SK-N-SH (cell line): ENCODE results near the gene HTR7. TPM values are rescaled to one million over a fixed set of nuclear protein-coding genes. Genes with fewer than 3 reads are reported as not detected.

Source experiments
- CTCF ChIA-PET: fragments of 300-600, 350-600 bp; formaldehyde crosslinking; extraction: SDS; loops from one replicate; lab custom pipeline; 2021; lab: Yijun Ruan, JAX
- POLR2A ChIA-PET: fragments of 350-600 bp; sonication (Branson Sonifier 250); formaldehyde crosslinking; extraction: SDS; loops from one replicate; lab custom pipeline; 2020; ENCODE audit warnings: antibody characterized with exemption, inconsistent platforms; lab: Yijun Ruan, JAX
- DNase-seq: peaks from one replicate; pipeline ENCODE4 v3.0.0; 2012
- H2AFZ ChIP-seq: fragments of 200-600 bp; sonication (generic); 2 replicates; pipeline ENCODE4 v1.8.1; 2016; ENCODE audit warnings: antibody characterized with exemption, mild to moderate bottlenecking, low read depth
- H3F3A ChIP-seq: fragments of 200-600 bp; sonication (generic); replicated peaks from 2 replicates; pipeline ENCODE3; 2016; ENCODE audit warnings: antibody characterized with exemption, mild to moderate bottlenecking; ENCODE audit not compliant: insufficient read depth
- H3K27ac ChIP-seq, 2 experiments: fragments of 200-500 bp in 1 of 2; fragments of 200-600 bp in 1 of 2; sonication (Bioruptor generic) in 1 of 2; sonication (generic), shearing (Covaris generic) in 1 of 2; 2 replicates each; pipeline versions ENCODE4 v1.5.1 to v1.6.1; 2014 to 2016; ENCODE audit warnings: low read depth in 2 of 2, inconsistent platforms in 1 of 2, low read length in 1 of 2, mild to moderate bottlenecking in 1 of 2, mixed read lengths in 1 of 2
- H3K27me3 ChIP-seq: fragments of 200-600 bp; sonication (generic), shearing (Covaris generic); 2 replicates; pipeline ENCODE4 v1.6.1; 2016; ENCODE audit warnings: mixed run types; ENCODE audit not compliant: insufficient read depth
- H3K36me3 ChIP-seq, 2 experiments: fragments of 200-500 bp in 1 of 2; fragments of 200-600 bp in 1 of 2; sonication (Bioruptor generic) in 1 of 2; sonication (generic) in 1 of 2; replicated peaks in 1 of 2; 2 replicates each; pipeline versions ENCODE3 to v1.5.1; 2014 to 2016; ENCODE audit warnings: low read length in 1 of 2, mild to moderate bottlenecking in 1 of 2; ENCODE audit not compliant: insufficient read depth in 2 of 2, control insufficient read depth in 1 of 2
- H3K4me1 ChIP-seq, 2 experiments: fragments of 200-500 bp in 1 of 2; fragments of 200-600 bp in 1 of 2; sonication (Bioruptor generic) in 1 of 2; sonication (generic), shearing (Covaris generic) in 1 of 2; 2 replicates each; pipeline versions ENCODE4 v1.5.1 to v1.6.1; 2014 to 2016; ENCODE audit warnings: low read depth in 1 of 2, low read length in 1 of 2, mixed run types in 1 of 2; ENCODE audit not compliant: insufficient read depth in 2 of 2, control insufficient read depth in 1 of 2
- H3K4me2 ChIP-seq: fragments of 200-600 bp; sonication (generic), shearing (Covaris generic); 2 replicates; pipeline ENCODE4 v1.6.1; 2017; ENCODE audit warnings: mixed run types
- H3K4me3 ChIP-seq, 2 experiments: fragments of 200-500 bp in 1 of 2; fragments of 200-600 bp in 1 of 2; sonication (Bioruptor generic) in 1 of 2; sonication (generic), shearing (Covaris generic) in 1 of 2; 2 replicates each; pipeline versions ENCODE4 v1.5.1 to v1.8.1; 2014 to 2016; ENCODE audit warnings: low read depth in 2 of 2, inconsistent platforms in 1 of 2, low read length in 1 of 2, mild to moderate bottlenecking in 1 of 2, mixed read lengths in 1 of 2, moderate library complexity in 1 of 2
- H3K79me2 ChIP-seq: fragments of 200-600 bp; sonication (generic); 2 replicates; pipeline ENCODE4 v1.8.1; 2017; ENCODE audit warnings: mild to moderate bottlenecking; ENCODE audit not compliant: insufficient read depth
- H3K9ac ChIP-seq: fragments of 200-600 bp; sonication (generic); 2 replicates; pipeline ENCODE4 v1.6.1; 2017; ENCODE audit warnings: mixed run types
- H3K9me2 ChIP-seq: fragments of 200-600 bp; sonication (generic); 2 replicates; pipeline ENCODE4 v1.6.1; 2017; ENCODE audit warnings: mixed run types
- H3K9me3 ChIP-seq: fragments of 200-600 bp; sonication (generic); 2 replicates; pipeline ENCODE4 v1.6.1; 2017; ENCODE audit warnings: mixed run types, mild to moderate bottlenecking, moderate library complexity
- H4K20me1 ChIP-seq: fragments of 200-600 bp; sonication (generic); 2 replicates; pipeline ENCODE4 v1.6.1; 2017; ENCODE audit warnings: mild to moderate bottlenecking, mixed run types; ENCODE audit not compliant: insufficient read depth
- CHD2 ChIP-seq: fragments of 150-350 bp; IDR thresholded peaks from 2 replicates; pipeline ENCODE4 v1.6.1; 2018; ENCODE audit warnings: low read length; ENCODE audit not compliant: partially characterized antibody
- FOSL2 ChIP-seq: IDR thresholded peaks from 2 replicates; pipeline ENCODE4 v1.4.0; 2012; ENCODE audit warnings: low read depth, mild to moderate bottlenecking, moderate library complexity, borderline replicate concordance
- GABPA ChIP-seq: IDR thresholded peaks from 2 replicates; pipeline ENCODE4 v1.4.0; 2012; ENCODE audit warnings: low read depth, mild to moderate bottlenecking
- GATA2 ChIP-seq: sonication (generic); formaldehyde crosslinking; IDR thresholded peaks from 2 replicates; pipeline ENCODE4 v1.5.0; 2020; ENCODE audit warnings: mild to moderate bottlenecking, missing genetic modification reagents
- IRF3 ChIP-seq: fragments of 150-350 bp; IDR thresholded peaks from 2 replicates; pipeline ENCODE4 v1.6.1; 2016; ENCODE audit warnings: mild to moderate bottlenecking, low read depth, low read length
- JUND ChIP-seq: IDR thresholded peaks from 2 replicates; pipeline ENCODE4 v1.4.0; 2012
- MAX ChIP-seq: IDR thresholded peaks from 2 replicates; pipeline ENCODE4 v1.4.0; 2012; ENCODE audit warnings: low read depth
- MXI1 ChIP-seq: IDR thresholded peaks from 2 replicates; pipeline ENCODE4 v1.6.1; 2012; ENCODE audit warnings: mild to moderate bottlenecking, low read depth, low read length, improper control_type of control experiment
- POLR2AphosphoS5 ChIP-seq: IDR thresholded peaks from 2 replicates; pipeline ENCODE4 v1.6.1; 2012; ENCODE audit warnings: low read depth, low read length
- RCOR1 ChIP-seq: fragments of 150-350 bp; IDR thresholded peaks from 2 replicates; pipeline ENCODE4 v1.6.1; 2017; ENCODE audit warnings: antibody characterized with exemption, low read length
- RFX5 ChIP-seq: IDR thresholded peaks from 2 replicates; pipeline ENCODE4 v1.6.1; 2012; ENCODE audit warnings: mild to moderate bottlenecking, improper control_type of control experiment, low read length
- SMC3 ChIP-seq: IDR thresholded peaks from 2 replicates; pipeline ENCODE4 v1.6.1; 2012; ENCODE audit warnings: low read depth, low read length, improper control_type of control experiment
- TAF1 ChIP-seq: IDR thresholded peaks from 2 replicates; pipeline ENCODE4 v1.6.1; 2012; ENCODE audit warnings: low read depth, mild to moderate bottlenecking, low read length, moderate library complexity, borderline replicate concordance
- TEAD4 ChIP-seq: IDR thresholded peaks from 2 replicates; pipeline ENCODE4 v1.4.0; 2012; ENCODE audit warnings: mild to moderate bottlenecking, borderline replicate concordance; ENCODE audit not compliant: insufficient read depth
- USF1 ChIP-seq: IDR thresholded peaks from 2 replicates; pipeline ENCODE4 v1.4.0; 2012; ENCODE audit warnings: low read depth, borderline replicate concordance
- YY1 ChIP-seq: IDR thresholded peaks from 2 replicates; pipeline ENCODE4 v1.4.0; 2012; ENCODE audit warnings: low read depth, mild to moderate bottlenecking
- ZBTB33 ChIP-seq: IDR thresholded peaks from 2 replicates; pipeline ENCODE4 v1.4.0; 2012; ENCODE audit warnings: low read depth, borderline replicate concordance
- WGBS: methylation state at CpG from one replicate; pipeline ENCODE4 v1.1.6; 2017; ENCODE audit warnings: low lambda C conversion rate; 5-methylcytosine and 5-hydroxymethylcytosine counted together
- polyA plus RNA-seq, 3 experiments: library from polyadenylated mRNA; depleted of rRNA; stranded (reverse); fragments of >200 nt; gene quantifications; 2 replicates each; pipeline ENCODE4 v1.2.3, GENCODE V29; 2012

The HTR7 gene
- polyA plus RNA-seq, 1 of the 3 experiments (the other 2 are of a cell fraction), result 0.16 TPM

- Histone ChIP-seq H3F3A (no peaks in the 10 kb centered on the region), H3K27me3 (no peaks in the 10 kb centered on the region), H3K9ac (peak overlapping the region; percentile 69), H3K4me1 (peaks cover 5 to 9% of the 10 kb centered on the region in 2 experiments; a peak in 3 of 4 replicates), H3K4me3 (peak overlapping the region; percentile 88 to 91), H3K9me2 (no peaks in the 10 kb centered on the region), H3K9me3 (peaks cover 10% of the 10 kb centered on the region; the same call in 1 of the 2 replicates), H3K4me2 (peak overlapping the region; percentile 85), H3K79me2 (peaks cover 31% of the 10 kb centered on the region), H4K20me1 (no peaks in the 10 kb centered on the region), H3K27ac (no peak overlapping the region), H3K36me3 (peaks cover 11 to 21% of the 10 kb centered on the region in 2 experiments), H2AFZ (peak overlapping the region; percentile 95; the same call in 1 of the 2 replicates)
- TF ChIP-seq POLR2AphosphoS5, result no peak
- TF ChIP-seq GATA2 (CRISPR knock-in tag), result no peak
- no peak for TF ChIP-seq MAX
- TF ChIP-seq RFX5, result no peak
- no peak for TF ChIP-seq IRF3
- no peak for TF ChIP-seq FOSL2
- TF ChIP-seq CHD2, result no peak
- no peak for TF ChIP-seq JUND
- TF ChIP-seq SMC3, result no peak
- 19% methylated on average over 8 of the region's 8 CpGs for WGBS
- DNase-seq, result no peak
- ChIA-PET CTCF (interaction anchor here (1.1 to 2.2 kb wide), 5 partner anchors 14 to 1069 kb away, joined by 3 to 10 read pairs (median 6); partner anchors contain the start of gene HTR7), POLR2A (no interaction called here)
Measured at GRCh38 chr10:90872648-90873020, 14.8 kb upstream of the HTR7 start.

GRCh38 chr10:90871766-90872647 is 14.2 kb upstream of the HTR7 start, which contains the start of gene RPP30:
Gene RPP30, plus strand, starts transcription at chr10:90871974. Its CDS starts 13 bp downstream, at chr10:90871987.
- peak within 1 kb of the TSS; percentile 69 for H3K9ac ChIP-seq
- H3K9me3 ChIP-seq, result peaks cover 10% of the 10 kb centered on the region; the same call in 1 of the 2 replicates
- H3K4me1 ChIP-seq, result peaks cover 5 to 9% of the 10 kb centered on the region in 2 experiments; a peak in 3 of 4 replicates
- H4K20me1 ChIP-seq, result no peaks in the 10 kb centered on the region
- H3K4me2 ChIP-seq, result peak within 1 kb of the TSS; percentile 85
- H3K9me2 ChIP-seq, result no peaks in the 10 kb centered on the region
- POLR2A ChIA-PET, result no interaction called here
- H3K27ac ChIP-seq, result peak within 1 kb of the TSS; percentile 25 to 60; a peak in 3 of 4 replicates
- H2AFZ ChIP-seq, result peak within 1 kb of the TSS; percentile 95
- CTCF ChIA-PET, result interaction anchor here (0.7 to 2.2 kb wide), 13 partner anchors 8 to 1069 kb away, joined by 3 to 10 read pairs (median 4); partner anchors contain the start of gene HTR7
- peaks cover 31% of the 10 kb centered on the region for H3K79me2 ChIP-seq
- under 1% methylated on average over 31 of the region's 43 CpGs for WGBS
- DNase-seq, result peak; percentile 87
- no peaks in the 10 kb centered on the region for H3F3A ChIP-seq
- H3K27me3 ChIP-seq, result no peaks in the 10 kb centered on the region
- H3K36me3 ChIP-seq, result peaks cover 11 to 19% of the 10 kb centered on the region in 2 experiments
- peak within 1 kb of the TSS; percentile 88 to 91 for H3K4me3 ChIP-seq
- TF ChIP-seq POLR2AphosphoS5 (peak; percentile 67), MXI1 (peak; percentile 74), RCOR1 (no peak), YY1 (peak; percentile 94), CHD2 (peak; percentile 75), GABPA (no peak), USF1 (peak; percentile 69), ZBTB33 (no peak), MAX (0 out of 2 replicates have a peak, but pooled peaks have one; percentile 29), TEAD4 (no peak), TAF1 (peak; percentile 76)
